Glutamatergic neuron (in vitro differentiated cells): ENCODE measurements around the gene NF1. TPM values are rescaled to one million over a fixed set of nuclear protein-coding genes. Genes with fewer than 3 reads are reported as not detected.
A peak's percentile ranks its signal among the peaks of the same experiment; 100 is the strongest.

ENCODE experiments used
- DNase-seq: peaks from one replicate; pipeline ENCODE4 v3.0.0; 2022
- H3K27ac Mint-ChIP-seq: one replicate; pipeline ENCODE4 v1.8.0; 2020; ENCODE audit warnings: mild to moderate bottlenecking, mixed read lengths, inconsistent platforms; ENCODE audit not compliant: unreplicated experiment
- H3K27me3 Mint-ChIP-seq: one replicate; pipeline ENCODE4 v1.8.0; 2020; ENCODE audit warnings: mild to moderate bottlenecking, moderate library complexity, mixed read lengths, inconsistent platforms; ENCODE audit not compliant: unreplicated experiment
- H3K36me3 Mint-ChIP-seq: one replicate; pipeline ENCODE4 v1.8.0; 2020; ENCODE audit warnings: mild to moderate bottlenecking, mixed read lengths, inconsistent platforms; ENCODE audit not compliant: unreplicated experiment
- H3K4me1 Mint-ChIP-seq: one replicate; pipeline ENCODE4 v1.8.0; 2020; ENCODE audit warnings: mild to moderate bottlenecking, low read depth, mixed read lengths, inconsistent platforms; ENCODE audit not compliant: unreplicated experiment
- H3K4me3 Mint-ChIP-seq: one replicate; pipeline ENCODE4 v1.8.0; 2020; ENCODE audit warnings: mild to moderate bottlenecking, mixed read lengths, inconsistent platforms; ENCODE audit not compliant: unreplicated experiment
- H3K9me3 Mint-ChIP-seq: one replicate; pipeline ENCODE4 v1.8.0; 2020; ENCODE audit warnings: mild to moderate bottlenecking, moderate library complexity, mixed read lengths, inconsistent platforms; ENCODE audit not compliant: unreplicated experiment
- CTCF ChIP-seq: fragments of 200-600 bp; sonication (generic); IDR thresholded peaks from one replicate; pipeline ENCODE4 v1.5.0; 2021; ENCODE audit not compliant: partially characterized antibody, unreplicated experiment
- total RNA-seq: library from RNA; stranded (reverse); fragmentation: NEBNext Ultra II Directional; extraction: Animal tissue kit (Norgen Biotek cat#: 25700); gene quantifications from one replicate; pipeline ENCODE4 v1.2.1, GENCODE V29; 2021; ENCODE audit not compliant: unreplicated experiment

NF1 gene
- total RNA-seq, 1 donor from 2014 or later, result 87.6 TPM

DNA sequence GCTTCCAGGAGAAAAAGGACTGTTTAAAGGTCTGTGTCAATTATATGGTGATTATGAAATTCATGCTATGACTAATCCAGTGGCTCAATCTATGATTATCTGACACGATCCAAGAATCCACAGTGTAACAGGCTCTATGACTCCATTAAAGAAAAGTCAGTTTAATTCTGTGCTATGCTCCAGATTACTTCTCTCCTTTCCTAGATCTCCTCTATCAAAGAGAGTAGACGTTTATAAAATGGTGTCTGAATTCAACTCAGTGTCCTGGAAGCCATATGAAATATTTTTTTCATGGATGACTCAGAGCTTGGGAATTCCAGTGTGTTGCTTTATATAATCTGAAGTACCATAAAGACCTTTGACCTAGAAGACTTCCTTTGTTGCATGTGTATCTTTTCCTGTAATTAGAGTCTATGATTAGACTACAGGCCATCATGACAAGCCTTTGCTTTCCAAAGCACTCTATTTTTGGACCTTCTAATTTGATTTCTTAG is 27.0 kb upstream of the NF1 start:
- no peak for TF ChIP-seq CTCF
- H3K36me3 Mint-ChIP-seq, result no peaks in the 10 kb centered on the region
- DNase-seq, result no peak
- H3K27ac Mint-ChIP-seq, result no peak overlapping the region
- no peak overlapping the region for H3K4me3 Mint-ChIP-seq
- peaks cover 1% of the 10 kb centered on the region for H3K27me3 Mint-ChIP-seq
- H3K4me1 Mint-ChIP-seq, result no peaks in the 10 kb centered on the region
- H3K9me3 Mint-ChIP-seq, result no peaks in the 10 kb centered on the region

GRCh38 chr17:31068291-31068690 is 26.5 kb upstream of the NF1 start:
- peak; percentile 30 for DNase-seq
- TF ChIP-seq CTCF, result peak; percentile 19
- Mint-ChIP-seq H3K9me3 (no peaks in the 10 kb centered on the region), H3K4me3 (no peak overlapping the region), H3K27ac (no peak overlapping the region), H3K36me3 (no peaks in the 10 kb centered on the region), H3K27me3 (peaks cover 1% of the 10 kb centered on the region), H3K4me1 (no peaks in the 10 kb centered on the region)

- Mint-ChIP-seq H3K27ac (no peak overlapping the region), H3K4me1 (no peaks in the 10 kb centered on the region), H3K9me3 (no peaks in the 10 kb centered on the region), H3K4me3 (no peak overlapping the region), H3K36me3 (no peaks in the 10 kb centered on the region), H3K27me3 (peaks cover 1% of the 10 kb centered on the region)
- TF ChIP-seq CTCF, result no peak
- no peak for DNase-seq
Measured at GRCh38 chr17:31072186-31072585, 22.6 kb upstream of the NF1 start.

GRCh38 chr17:31073411-31073810 is 21.4 kb upstream of the NF1 start:
- Mint-ChIP-seq H3K4me3 (no peak overlapping the region), H3K4me1 (no peaks in the 10 kb centered on the region), H3K27me3 (peaks cover 1% of the 10 kb centered on the region), H3K9me3 (no peaks in the 10 kb centered on the region), H3K27ac (no peak overlapping the region), H3K36me3 (no peaks in the 10 kb centered on the region)
- no peak for DNase-seq
- no peak for TF ChIP-seq CTCF

DNA sequence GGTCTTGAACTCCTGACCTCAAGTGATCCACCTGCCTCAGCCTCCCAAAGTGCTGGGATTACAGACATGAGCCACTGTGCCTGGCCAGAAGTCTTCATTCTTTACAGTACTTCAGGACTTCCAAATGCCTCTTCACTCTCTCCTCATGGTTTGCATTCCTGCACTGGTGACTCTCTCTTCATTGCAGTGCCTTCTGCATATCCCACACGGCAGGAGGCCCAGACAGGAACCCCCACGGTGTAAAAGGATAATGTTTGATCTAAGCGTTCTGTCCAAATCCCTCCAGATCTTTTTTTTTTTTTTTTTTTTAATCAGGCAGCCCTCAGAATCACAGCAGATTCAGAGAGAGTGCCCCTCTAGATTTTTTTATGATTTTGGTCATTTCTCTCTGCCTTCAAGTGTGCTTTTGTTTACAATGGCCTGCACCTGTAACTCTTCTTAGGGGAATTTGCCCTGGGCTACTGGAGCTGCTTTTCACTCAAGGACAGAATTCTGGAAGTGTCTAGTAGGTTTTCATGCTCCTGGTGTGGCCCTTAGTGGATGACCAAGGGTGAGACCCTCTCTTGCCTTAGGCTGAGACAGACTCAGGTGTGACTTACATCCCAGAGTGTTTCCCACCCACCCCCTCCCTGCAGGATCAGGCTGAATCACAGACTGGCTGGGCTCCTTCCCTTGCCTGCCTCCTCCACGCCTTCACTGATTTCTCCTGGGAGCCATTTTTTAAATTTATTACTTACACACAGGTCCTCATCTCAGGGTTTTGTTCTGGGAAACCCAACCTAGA is 19.8 kb upstream of the NF1 start:
- Mint-ChIP-seq H3K9me3 (no peaks in the 10 kb centered on the region), H3K36me3 (no peaks in the 10 kb centered on the region), H3K4me1 (no peaks in the 10 kb centered on the region), H3K4me3 (no peak overlapping the region), H3K27me3 (peaks cover under 1% of the 10 kb centered on the region), H3K27ac (no peak overlapping the region)
- no peak for TF ChIP-seq CTCF
- DNase-seq, result no peak
